SK-N-SH treated with all-trans-retinoic acid at 6 μM for 48 hours (cell line): ENCODE results near the gene IFT122.

ENCODE experiments used
- ATAC-seq: fragments of 200-7000 bp; cut with Tn5 transposase; 3 replicates; pipeline ENCODE4 v1.9.1; 2020; ENCODE audit warnings: mild to moderate bottlenecking, moderate library complexity
- ARNTL ChIP-seq: fragments of 450-650 bp; formaldehyde crosslinking; IDR thresholded peaks from 2 replicates; pipeline ENCODE4 v1.5.0; 2020; ENCODE audit warnings: low read depth, mild to moderate bottlenecking, moderate library complexity, borderline replicate concordance
- BACH2 ChIP-seq: fragments of 250-450 bp; sonication (Bioruptor Pico); IDR thresholded peaks from 2 replicates; pipeline ENCODE4 v1.9.0; 2021; ENCODE audit warnings: mild to moderate bottlenecking, borderline replicate concordance
- CREB5 ChIP-seq: fragments of 250-450 bp; sonication (Bioruptor Pico); IDR thresholded peaks from 2 replicates; pipeline ENCODE4 v1.5.1; 2020; ENCODE audit warnings: low read depth, mild to moderate bottlenecking, moderate library complexity
- CSDC2 ChIP-seq: fragments of 250-450 bp; sonication (Bioruptor Pico); IDR thresholded peaks from 2 replicates; pipeline ENCODE4 v1.5.0; 2020; ENCODE audit warnings: mild to moderate bottlenecking, moderate library complexity
- GLIS3 ChIP-seq: fragments of 250-450 bp; sonication (Bioruptor Pico); IDR thresholded peaks from 2 replicates; pipeline ENCODE4 v1.5.0; 2020; ENCODE audit warnings: mild to moderate bottlenecking, moderate library complexity
- ISL1 ChIP-seq: fragments of 250-450 bp; sonication (Bioruptor Pico); IDR thresholded peaks from 2 replicates; pipeline ENCODE4 v2.1.2; 2022; ENCODE audit warnings: mild to moderate bottlenecking, moderate library complexity
- PATZ1 ChIP-seq: fragments of 250-450 bp; sonication (Bioruptor Pico); IDR thresholded peaks from 2 replicates; pipeline ENCODE4 v1.8.0; 2020; ENCODE audit warnings: mild to moderate bottlenecking, moderate library complexity, borderline replicate concordance
- POU6F1 ChIP-seq: fragments of 250-450 bp; sonication (Bioruptor Pico); IDR thresholded peaks from 2 replicates; pipeline ENCODE4 v1.8.0; 2021; ENCODE audit warnings: low read depth, mild to moderate bottlenecking, moderate library complexity, borderline replicate concordance
- PPARA ChIP-seq: fragments of 250-450 bp; sonication (Bioruptor Pico); IDR thresholded peaks from 2 replicates; pipeline ENCODE4 v1.5.0; 2020; ENCODE audit warnings: mild to moderate bottlenecking, borderline replicate concordance
- RARB ChIP-seq: fragments of 250-450 bp; sonication (Bioruptor Pico); IDR thresholded peaks from 2 replicates; pipeline ENCODE4 v1.8.0; 2021; ENCODE audit warnings: mild to moderate bottlenecking, moderate library complexity
- SNAI2 ChIP-seq: fragments of 250-450 bp; sonication (Bioruptor Pico); IDR thresholded peaks from 2 replicates; pipeline ENCODE4 v1.5.0; 2020; ENCODE audit warnings: mild to moderate bottlenecking, moderate library complexity
- TCF4 ChIP-seq: fragments of 250-450 bp; sonication (Bioruptor Pico); IDR thresholded peaks from 2 replicates; pipeline ENCODE4 v1.8.0; 2021; ENCODE audit warnings: mild to moderate bottlenecking, moderate library complexity, borderline replicate concordance
- TOX ChIP-seq: fragments of 250-450 bp; sonication (Bioruptor Pico); IDR thresholded peaks from 2 replicates; pipeline ENCODE4 v1.8.0; 2021; ENCODE audit warnings: mild to moderate bottlenecking, moderate library complexity, borderline replicate concordance
- TSHZ2 ChIP-seq: fragments of 250-450 bp; sonication (Bioruptor Pico); IDR thresholded peaks from 2 replicates; pipeline ENCODE4 v1.5.0; 2020; ENCODE audit warnings: mild to moderate bottlenecking, moderate library complexity
- ZC3H10 ChIP-seq: fragments of 250-450 bp; sonication (Bioruptor Pico); IDR thresholded peaks from 2 replicates; pipeline ENCODE4 v1.5.1; 2021; ENCODE audit warnings: mild to moderate bottlenecking, moderate library complexity
- ZFP3 ChIP-seq: fragments of 250-450 bp; sonication (Bioruptor Pico); IDR thresholded peaks from 2 replicates; pipeline ENCODE4 v1.5.0; 2020; ENCODE audit warnings: mild to moderate bottlenecking, moderate library complexity
- ZFP30 ChIP-seq: fragments of 450-650 bp; formaldehyde crosslinking; IDR thresholded peaks from 2 replicates; pipeline ENCODE4 v1.5.0; 2022; ENCODE audit warnings: mild to moderate bottlenecking, moderate library complexity
- ZNF565 ChIP-seq: fragments of 450-650 bp; formaldehyde crosslinking; conservative IDR thresholded peaks from 2 replicates; pipeline ENCODE4 v1.5.0; 2020; ENCODE audit warnings: low read depth, mild to moderate bottlenecking, moderate library complexity
- ZNF70 ChIP-seq: fragments of 450-650 bp; formaldehyde crosslinking; IDR thresholded peaks from 2 replicates; pipeline ENCODE4 v1.5.0; 2020; ENCODE audit warnings: mild to moderate bottlenecking, moderate library complexity
- ZNF8 ChIP-seq: fragments of 450-650 bp; formaldehyde crosslinking; IDR thresholded peaks from 2 replicates; pipeline ENCODE4 v1.5.0; 2020; ENCODE audit warnings: mild to moderate bottlenecking, moderate library complexity

The IFT122 gene

GRCh38 chr3:129461022-129461421 is 21.0 kb downstream of the IFT122 start:
- no peak for TF ChIP-seq POU6F1 (CRISPR knock-in tag)
- no peak for TF ChIP-seq TCF4
- TF ChIP-seq PPARA, result no peak
- no peak for TF ChIP-seq GLIS3 (CRISPR knock-in tag)
- TF ChIP-seq CREB5, result no peak
- TF ChIP-seq ZFP30 (CRISPR knock-in tag), result no peak
- no peak for TF ChIP-seq RARB
- TF ChIP-seq ZNF8 (CRISPR knock-in tag), result no peak
- TF ChIP-seq ZFP3 (CRISPR knock-in tag), result no peak
- TF ChIP-seq BACH2 (CRISPR knock-in tag), result no peak
- TF ChIP-seq ARNTL (CRISPR knock-in tag), result no peak
- no peak for TF ChIP-seq CSDC2 (CRISPR knock-in tag)
- TF ChIP-seq ZC3H10 (CRISPR knock-in tag), result no peak
- TF ChIP-seq ZNF70, result no peak
- no peak for TF ChIP-seq PATZ1 (CRISPR knock-in tag)
- no peak for TF ChIP-seq TSHZ2
- TF ChIP-seq ZNF565 (CRISPR knock-in tag), result no peak
- no peak for TF ChIP-seq TOX (CRISPR knock-in tag)
- no peak for TF ChIP-seq SNAI2 (CRISPR knock-in tag)
- ATAC-seq, result no peak

GRCh38 chr3:129461461-129462146 is 21.6 kb downstream of the IFT122 start:
- ATAC-seq, result no peak
- TF ChIP-seq ZFP30 (CRISPR knock-in tag) (no peak), TSHZ2 (no peak), ZFP3 (CRISPR knock-in tag) (no peak), ISL1 (no peak), CSDC2 (CRISPR knock-in tag) (no peak)
- TF ChIP-seq, all 23 proteins: peak for 0
